GM12878 (cell line): ENCODE results near the gene DOK1. TPM values are rescaled to one million over a fixed set of nuclear protein-coding genes. Genes with fewer than 3 reads are reported as not detected.

Experiments used
- ATAC-seq: fragments of 200-7000 bp; cut with Tn5 transposase; 3 replicates; pipeline ENCODE4 v1.9.1; 2020; ENCODE audit warnings: mild to moderate bottlenecking, moderate library complexity
- BruUV-seq: library from RNA; stranded (reverse); fragments of 400-500 nt; replicated peaks from 2 replicates; lab custom pipeline; 2021; lab: Mats Ljungman, UMichigan
- CTCF ChIA-PET: fragments of 300-600 bp; sonication (Branson Sonifier 250); formaldehyde crosslinking; extraction: SDS; loops from one replicate; lab custom pipeline; 2021; ENCODE audit warnings: inconsistent platforms; lab: Yijun Ruan, JAX
- POLR2A ChIA-PET: fragments of 350-600 bp; formaldehyde crosslinking; extraction: SDS; loops from one replicate; lab custom pipeline; 2021; ENCODE audit warnings: inconsistent platforms; lab: Charles Lee
- RAD21 ChIA-PET: fragments of 300-600 bp; sonication (Branson Sonifier 250); formaldehyde crosslinking; loops from one replicate; lab custom pipeline; 2023; ENCODE audit warnings: antibody characterized with exemption; ENCODE audit not compliant: unreplicated experiment; lab: Charles Lee
- SMC1A ChIA-PET: fragments of 300-600 bp; sonication (Branson Sonifier 250); formaldehyde crosslinking; loops from one replicate; lab custom pipeline; 2023; ENCODE audit not compliant: unreplicated experiment, uncharacterized antibody; lab: Charles Lee
- DNase-seq: peaks from one replicate; pipeline ENCODE4 v3.0.0-alpha.2; 2011; ENCODE audit warnings: low read depth, low spot score
- FAIRE-seq: peaks from 3 replicates; lab custom pipeline; 2011; peaks lifted over from hg19 to GRCh38; lab: Jason Lieb, UNC
- H2AFZ ChIP-seq: 2 replicates; pipeline ENCODE4 v1.6.0; 2011; ENCODE audit warnings: low read depth, low read length, control low read depth; ENCODE audit not compliant: control insufficient read depth
- H3K27ac ChIP-seq: 2 replicates; pipeline ENCODE4 v1.5.1; 2011; ENCODE audit warnings: control low read depth; ENCODE audit not compliant: control insufficient read depth, insufficient read depth
- H3K27me3 ChIP-seq, 2 experiments: replicated peaks in 1 of 2; 2 replicates each; pipeline versions ENCODE4 v1.6.0 to v1.6.1; 2011; ENCODE audit warnings: low read length in 1 of 2; ENCODE audit not compliant: control insufficient read depth in 2 of 2, insufficient read depth in 2 of 2
- H3K36me3 ChIP-seq, 2 experiments: 2 replicates each; pipeline ENCODE4 v1.5.1; 2011; ENCODE audit warnings: low read length in 1 of 2; ENCODE audit not compliant: control insufficient read depth in 2 of 2, insufficient read depth in 2 of 2
- H3K4me1 ChIP-seq: 2 replicates; pipeline ENCODE4 v1.6.1; 2011; ENCODE audit warnings: mild to moderate bottlenecking, low read length, moderate library complexity, mixed read lengths; ENCODE audit not compliant: control insufficient read depth, insufficient read depth
- H3K4me2 ChIP-seq: 2 replicates; pipeline ENCODE4 v1.6.0; 2011; ENCODE audit warnings: control low read depth; ENCODE audit not compliant: control insufficient read depth, insufficient read depth
- H3K4me3 ChIP-seq: fragments of 200-600 bp; sonication (generic); 2 replicates; pipeline ENCODE4 v1.5.1; 2016
- H3K79me2 ChIP-seq: 2 replicates; pipeline ENCODE4 v1.6.0; 2011; ENCODE audit warnings: low read length; ENCODE audit not compliant: control insufficient read depth, insufficient read depth
- H3K9ac ChIP-seq: 2 replicates; pipeline ENCODE4 v1.8.0; 2011; ENCODE audit warnings: low read length, control low read depth, mixed read lengths; ENCODE audit not compliant: control insufficient read depth, insufficient read depth
- H3K9me3 ChIP-seq: replicated peaks from 3 replicates; pipeline ENCODE4 v1.5.1; 2011; ENCODE audit warnings: mild to moderate bottlenecking, low read length; ENCODE audit not compliant: control insufficient read depth, insufficient read depth
- H4K20me1 ChIP-seq: 2 replicates; pipeline ENCODE4 v1.6.0; 2011; ENCODE audit not compliant: control insufficient read depth, insufficient read depth
- POLR2AphosphoS5 ChIP-seq: IDR thresholded peaks from 2 replicates; pipeline ENCODE4 v1.6.1; 2011; ENCODE audit warnings: mild to moderate bottlenecking, low read length, inconsistent platforms
- SIX5 ChIP-seq: IDR thresholded peaks from 2 replicates; pipeline ENCODE4 v1.6.1; 2011; ENCODE audit warnings: mild to moderate bottlenecking, low read depth, low read length, moderate library complexity; ENCODE audit not compliant: severe bottlenecking
- WGBS: methylation state at CpG from one replicate; pipeline ENCODE4 v1.1.6; 2016; ENCODE audit warnings: low lambda C conversion rate; ENCODE audit not compliant: insufficient replicate concordance, insufficient coverage; ENCODE audit errors: missing lambda C conversion rate; 5-methylcytosine and 5-hydroxymethylcytosine counted together
- in situ Hi-C: fragments of 300-500 bp; cut with MboI; formaldehyde crosslinking; loops from 9 replicates; pipeline ENCODE4 v1.14.3; 2018; ENCODE audit warnings: mixed read lengths
- intact Hi-C: fragments of 100-400 bp; cut with micrococcal nuclease; formaldehyde crosslinking; loops from one replicate; pipeline ENCODE4 v1.14.2; 2022; ENCODE audit not compliant: unreplicated experiment
- polyA plus RNA-seq, 11 experiments: library from polyadenylated mRNA; depleted of rRNA in 4 of 11; unstranded in 6 of 11; stranded (reverse) in 5 of 11; fragments of >200 nt; fragmentation: Nextera tagmentation in 4 of 11; fragmentation: Illumina TruSeq in 1 of 11; extraction: Ambion mirVana in 4 of 11; extraction: Trizol in 1 of 11; gene quantifications; 1 replicate in 1 of 11; 2 replicates in 10 of 11; pipeline versions ENCODE4 v1.2.1 to v1.2.3, GENCODE V29; 2011 to 2016; ENCODE audit warnings: inconsistent platforms in 2 of 11, missing spikeins in 2 of 11, low read depth in 1 of 11
- total RNA-seq, 4 experiments: library from RNA; depleted of rRNA in 3 of 4; stranded (reverse); fragments of >200 nt in 3 of 4; fragmentation: Illumina TruSeq in 1 of 4; extraction: Trizol in 1 of 4; gene quantifications; 2 replicates each; pipeline versions ENCODE4 v1.2.1 to v1.2.3, GENCODE V29; 2013 to 2021
- TF ChIP-seq, protein P1 (sequence below): IDR thresholded peaks from 2 replicates; pipeline ENCODE4 v1.6.1; 2012; ENCODE audit warnings: low read depth, low read length, improper control_type of control experiment

DOK1 gene
- total and polyA plus RNA-seq, 10 of the 15 experiments (the other 5 are each of a cell fraction or from before 2014, with no cell fraction given) = 1.4 to 104 (median 59.7) TPM

GRCh38 chr2:74550231-74550630 is 4.3 kb upstream of the DOK1 start:
- peak; percentile 22; the same call in 1 of the 2 replicates for TF ChIP-seq POLR2AphosphoS5
- no peak for TF ChIP-seq SIX5
- Histone ChIP-seq H3K4me2 (peak overlapping the region; percentile 95), H3K27ac (peak overlapping the region; percentile 1; the same call in 1 of the 2 replicates), H3K4me3 (peak overlapping the region; percentile 95), H2AFZ (no peak overlapping the region), H3K4me1 (peaks cover 33% of the 10 kb centered on the region), H3K9ac (peak overlapping the region; percentile 82), H3K9me3 (no peaks in the 10 kb centered on the region; the same call in 2 of the 3 replicates), H4K20me1 (no peaks in the 10 kb centered on the region), H3K79me2 (peaks cover 79% of the 10 kb centered on the region), H3K36me3 (no peaks in the 10 kb centered on the region; a peak in 1 of 4 replicates), H3K27me3 (no peaks in the 10 kb centered on the region)
- ChIA-PET POLR2A (interaction anchor here (0.9 to 17.8 kb wide), 6 partner anchors 19 to 94 kb away, joined by 4 to 441 read pairs (median 6); partner anchors contain the start of genes AUP1, CCDC142, HTRA2 and PCGF1), CTCF (interaction anchor here (0.8 to 14.3 kb wide), 8 partner anchors 8 to 36 kb away, joined by 3 to 115 read pairs (median 9); partner anchors contain the start of genes AUP1, DQX1 and HTRA2), RAD21 (interaction anchor here (0.6 to 8.6 kb wide), 9 partner anchors 14 to 92 kb away, joined by 3 to 96 read pairs (median 8); partner anchors contain the start of genes AUP1, HTRA2 and WBP1), SMC1A (interaction anchor here (0.6 to 6.8 kb wide), 11 partner anchors 8 to 67 kb away, joined by 3 to 106 read pairs (median 13); partner anchors contain the start of genes AUP1, CCDC142, HTRA2 and PCGF1)
- DNase-seq = no peak
- WGBS = 72% methylated on average over 7 of the region's 7 CpGs
- no TSS peak for BruUV-seq
- FAIRE-seq = no peak
- ATAC-seq = no peak
- intact Hi-C loops (no loop called here), in situ Hi-C loops (no loop called here)

GRCh38 chr2:74551530-74551929 is 3.0 kb upstream of the DOK1 start:
- Histone ChIP-seq H3K36me3 (peaks cover 0 to 4% of the 10 kb centered on the region in 2 experiments; a peak in 1 of 4 replicates), H3K4me2 (peak overlapping the region; percentile 95), H3K9ac (peak overlapping the region; percentile 96), H3K27ac (peak overlapping the region; percentile 93), H4K20me1 (no peaks in the 10 kb centered on the region), H3K9me3 (no peaks in the 10 kb centered on the region; the same call in 2 of the 3 replicates), H2AFZ (no peak overlapping the region), H3K79me2 (peaks cover 86% of the 10 kb centered on the region), H3K4me3 (peak overlapping the region; percentile 95), H3K4me1 (peaks cover 32% of the 10 kb centered on the region), H3K27me3 (no peaks in the 10 kb centered on the region)
- no peak for FAIRE-seq
- ChIA-PET POLR2A (interaction anchor here (1.3 to 17.8 kb wide), 5 partner anchors 13 to 102 kb away, joined by 3 to 441 read pairs (median 9); partner anchors contain the start of genes AUP1, CCDC142, HTRA2 and SEMA4F), RAD21 (interaction anchor here (1.8 to 8.6 kb wide), 6 partner anchors 13 to 71 kb away, joined by 5 to 96 read pairs (median 38); partner anchors contain the start of genes AUP1 and HTRA2), CTCF (interaction anchor here (0.6 to 14.3 kb wide), 10 partner anchors 9 to 68 kb away, joined by 4 to 115 read pairs (median 8); partner anchors contain the start of genes AUP1, CCDC142, DQX1 and HTRA2)
- ATAC-seq = no peak
- BruUV-seq = TSS peak; percentile 62
- no peak for DNase-seq
- TF ChIP-seq, protein P1, sequence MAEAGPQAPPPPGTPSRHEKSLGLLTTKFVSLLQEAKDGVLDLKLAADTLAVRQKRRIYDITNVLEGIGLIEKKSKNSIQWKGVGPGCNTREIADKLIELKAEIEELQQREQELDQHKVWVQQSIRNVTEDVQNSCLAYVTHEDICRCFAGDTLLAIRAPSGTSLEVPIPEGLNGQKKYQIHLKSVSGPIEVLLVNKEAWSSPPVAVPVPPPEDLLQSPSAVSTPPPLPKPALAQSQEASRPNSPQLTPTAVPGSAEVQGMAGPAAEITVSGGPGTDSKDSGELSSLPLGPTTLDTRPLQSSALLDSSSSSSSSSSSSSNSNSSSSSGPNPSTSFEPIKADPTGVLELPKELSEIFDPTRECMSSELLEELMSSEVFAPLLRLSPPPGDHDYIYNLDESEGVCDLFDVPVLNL = no peak
- TF ChIP-seq, all 136 proteins: peak for 0
- intact Hi-C loops = no loop called here
- SMC1A ChIA-PET = interaction anchor here (0.5 to 6.8 kb wide), 10 partner anchors 12 to 143 kb away, joined by 3 to 106 read pairs (median 16); partner anchors contain the start of genes AUP1, HTRA2 and PCGF1
- in situ Hi-C loops = no loop called here
